Measurements from ENCODE around the gene NIPSNAP3A.
"Not testable (repeated sequence)": the region's sequence is repeated elsewhere in the genome, so short reads cannot be mapped to it uniquely, and the experiment has no call there.

The NIPSNAP3A gene

DNA sequence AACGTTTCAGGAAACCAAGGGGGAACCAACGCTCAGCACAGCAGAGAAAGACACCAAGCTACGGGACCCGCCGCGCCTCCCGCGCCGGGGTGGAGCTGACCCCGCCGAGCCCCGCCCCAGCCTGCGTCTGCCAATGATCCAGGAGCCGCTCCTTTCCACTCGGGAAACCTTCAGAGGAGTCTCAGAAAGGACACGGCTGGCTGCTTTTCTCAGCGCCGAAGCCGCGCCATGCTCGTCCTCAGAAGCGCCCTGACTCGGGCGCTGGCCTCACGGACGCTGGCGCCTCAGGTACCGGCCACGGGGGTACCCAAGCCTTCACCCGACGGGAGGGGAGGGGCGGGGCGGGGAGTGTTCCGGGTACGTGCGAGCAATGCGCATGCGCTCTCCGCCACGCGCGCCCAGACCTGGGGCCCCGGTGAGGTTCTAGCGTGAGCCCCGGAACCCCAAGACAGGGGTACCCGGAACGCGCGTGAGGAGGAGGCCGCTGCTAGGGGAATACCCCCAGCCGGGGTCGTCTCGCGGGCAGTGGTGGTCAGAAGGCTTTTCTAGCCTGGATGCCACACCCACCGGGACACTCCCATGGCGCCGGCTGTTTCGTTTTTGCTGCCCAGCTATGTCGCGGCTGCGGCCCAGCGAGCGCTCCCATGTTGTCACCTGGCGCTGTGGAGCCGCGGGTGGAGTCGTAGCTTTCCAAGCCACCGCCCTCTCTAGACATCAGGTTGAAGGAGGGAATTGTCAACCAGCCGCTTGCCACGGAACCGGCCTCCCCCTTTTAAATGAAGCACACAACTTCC is at the start of gene NIPSNAP3A:
TSS of gene NIPSNAP3A (plus strand) at position 119 of the 794 bp plus-strand sequence. CDS start at position 229, 110 bp downstream.
- peak; percentile 94 for DNase-seq

DNA sequence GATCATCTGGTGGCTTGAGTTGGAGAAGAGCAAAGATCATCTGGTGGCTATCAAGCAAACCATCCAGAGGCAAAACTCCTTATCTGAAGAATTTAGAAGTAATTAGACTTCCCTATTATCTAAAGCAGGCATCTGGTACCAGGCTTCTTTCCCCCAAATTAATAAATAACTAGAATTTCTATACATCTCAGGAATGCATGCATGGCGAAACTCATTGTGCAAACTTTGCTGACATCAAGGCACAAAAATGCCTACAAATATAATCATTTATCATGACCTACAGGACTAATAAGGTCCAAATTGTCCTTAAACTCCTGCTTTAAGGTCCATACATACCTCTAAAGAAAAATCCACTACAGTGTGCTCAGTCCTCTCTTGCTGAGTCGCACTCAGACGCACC is 47.2 kb upstream of the NIPSNAP3A start:
- no peak for DNase-seq

DNA sequence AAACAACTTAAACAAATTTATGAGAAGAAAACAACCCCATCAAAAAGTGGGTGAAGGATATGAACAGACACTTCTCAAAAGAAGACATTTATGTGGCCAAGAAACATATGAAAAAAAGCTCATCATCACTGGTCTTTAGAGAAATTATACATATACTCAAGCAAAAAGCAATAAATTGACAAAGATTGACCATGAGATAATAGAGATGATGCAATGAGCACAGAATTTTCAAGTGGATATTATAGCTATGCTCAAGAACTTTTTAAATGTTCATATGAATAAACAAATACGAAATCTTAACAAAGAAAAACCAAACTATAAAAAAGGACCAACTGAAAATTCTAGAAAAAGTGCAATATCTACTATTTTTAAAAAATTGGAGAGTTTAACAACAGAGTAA is 38.7 kb upstream of the NIPSNAP3A start:
- DNase-seq: not testable (repeated sequence)

DNA sequence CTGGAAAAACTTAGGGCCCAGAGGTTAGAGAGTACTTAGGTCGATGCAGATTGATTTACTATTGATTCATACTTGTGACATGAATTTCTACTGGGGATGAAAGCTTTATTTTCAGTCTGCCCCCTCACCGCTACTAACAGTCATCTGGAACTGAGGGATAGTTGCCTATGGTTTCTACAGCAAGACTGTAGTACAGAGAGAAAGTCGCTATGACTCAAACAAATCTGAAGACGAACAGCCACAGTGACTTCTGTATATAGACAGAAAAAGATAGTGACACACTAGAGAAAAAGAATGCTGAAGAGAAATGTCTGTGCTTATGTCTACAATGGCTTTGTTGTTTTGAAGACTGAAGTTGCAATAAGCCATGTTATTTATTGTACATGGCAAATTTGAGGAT is 35.9 kb upstream of the NIPSNAP3A start:
- no peak for DNase-seq

DNA sequence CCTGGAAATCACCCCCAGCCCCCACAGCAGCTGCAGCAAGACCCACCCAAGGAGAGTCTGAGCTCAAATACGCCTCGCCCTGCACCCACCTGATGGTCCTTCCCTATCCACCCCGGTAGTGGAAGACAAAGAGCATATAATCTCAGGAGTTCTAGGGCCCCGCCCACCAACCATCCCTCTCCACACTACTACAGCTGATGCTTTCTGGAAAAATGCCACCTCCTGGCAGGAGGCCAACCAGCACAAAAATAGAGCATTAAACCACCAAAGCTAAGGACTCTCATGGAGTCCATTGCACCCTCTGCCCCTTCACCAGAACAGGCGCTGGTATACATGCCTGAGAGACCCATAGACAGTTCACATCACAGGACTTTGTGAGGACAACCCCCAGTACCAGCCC is 22.5 kb upstream of the NIPSNAP3A start:
- no peak for DNase-seq

DNA sequence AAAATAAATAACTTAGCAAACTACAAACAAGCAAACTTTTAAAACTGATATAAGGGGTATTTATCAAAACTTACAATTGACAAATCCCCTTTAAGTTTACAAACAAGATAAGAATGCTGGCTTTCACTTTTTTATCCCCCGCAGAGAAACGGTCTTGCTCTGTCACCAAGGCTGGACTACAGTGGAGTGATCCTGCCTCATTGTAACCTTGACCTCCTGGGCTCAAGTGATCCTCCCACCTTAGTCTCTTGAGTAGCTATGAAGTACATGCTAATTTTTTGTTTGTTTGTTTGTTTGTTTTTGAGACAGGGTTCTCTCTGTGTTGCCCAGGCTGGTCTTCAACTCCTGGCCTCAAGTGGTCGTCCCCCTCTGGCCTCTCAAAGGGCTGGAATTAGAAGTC is 9.0 kb upstream of the NIPSNAP3A start:
- no peak for DNase-seq

DNA sequence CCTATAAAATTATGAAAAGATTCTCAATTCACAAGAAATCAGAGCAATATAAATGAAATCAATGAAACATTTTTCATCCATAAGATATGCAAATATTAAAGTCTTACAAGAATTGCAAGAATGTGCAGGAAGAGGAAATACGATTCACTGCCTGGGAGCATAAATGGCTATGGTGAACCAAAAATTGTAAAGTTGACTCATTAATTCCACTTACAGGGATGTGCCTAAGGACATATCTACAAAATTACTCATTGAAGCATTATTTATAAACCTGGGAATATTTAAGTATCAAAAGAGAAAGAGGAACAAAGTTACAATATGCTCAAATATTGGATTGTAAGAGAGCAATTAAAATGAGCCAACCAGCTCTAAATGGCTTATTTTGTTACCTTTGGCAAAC is 6.9 kb upstream of the NIPSNAP3A start:
- DNase-seq: no peak

DNA sequence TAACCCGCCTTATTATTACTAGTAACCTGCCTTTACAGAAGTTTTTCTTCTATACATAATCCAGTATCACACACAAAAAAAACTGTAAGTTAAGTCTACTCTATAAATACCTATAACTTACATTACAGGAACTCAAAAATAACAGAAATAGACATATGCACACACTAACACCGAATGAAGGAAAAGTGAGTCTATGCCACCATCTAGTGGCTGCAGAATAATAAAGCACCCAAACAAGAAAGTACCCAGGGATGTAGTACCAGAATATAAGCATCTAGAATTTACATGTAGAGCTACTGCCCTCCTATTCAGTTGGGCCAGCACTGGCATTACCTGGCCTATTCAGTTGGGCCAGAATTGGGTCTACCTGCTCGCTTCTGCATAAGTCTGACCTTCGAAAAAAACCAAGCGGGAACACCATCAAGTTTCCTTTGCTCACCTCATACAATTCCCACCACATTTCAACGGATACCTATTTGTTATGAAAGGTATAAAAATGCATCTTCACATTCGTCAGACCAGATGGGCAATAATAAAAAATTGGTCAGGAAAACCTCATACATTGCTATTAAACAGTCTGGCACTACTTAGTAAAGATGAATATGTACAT is 4.0 kb upstream of the NIPSNAP3A start:
- peak; percentile 49 for DNase-seq

DNA sequence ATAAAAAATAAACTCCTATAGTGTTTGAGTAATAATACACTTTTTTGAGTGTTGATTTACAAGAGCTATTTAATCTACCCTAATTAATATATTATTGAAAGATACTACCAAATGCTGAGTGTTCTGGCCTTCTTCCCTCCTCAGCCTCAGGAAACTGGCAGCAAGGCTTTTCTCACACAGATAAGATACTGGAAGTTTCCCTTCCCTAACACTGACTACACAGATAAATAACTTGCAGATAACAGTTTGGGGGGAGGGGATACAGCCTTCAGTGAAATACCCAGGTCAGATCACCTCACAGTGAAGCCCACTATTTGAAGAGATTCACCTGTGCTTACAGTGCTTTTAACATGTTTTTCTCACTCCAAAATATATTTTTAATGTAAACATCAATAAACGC is 1.6 kb upstream of the NIPSNAP3A start:
- DNase-seq: no peak

DNA sequence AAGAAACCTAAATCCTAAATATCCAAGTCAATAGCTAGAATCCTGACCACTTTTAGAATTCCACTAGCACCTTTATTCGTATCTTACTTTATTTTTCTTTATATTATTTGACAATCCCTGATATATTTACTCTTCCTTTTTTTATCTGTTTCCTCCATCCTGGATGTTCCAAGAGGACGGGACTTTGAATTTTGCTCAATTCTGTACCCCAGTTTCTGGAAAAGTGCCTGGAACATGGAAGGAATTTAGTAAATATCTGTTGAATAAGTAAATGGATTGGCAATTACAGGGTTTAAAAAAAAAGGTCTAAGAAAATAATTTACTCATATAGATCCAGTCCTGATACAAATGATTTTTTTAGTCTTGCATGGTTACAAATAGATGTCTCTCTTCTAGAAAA is 1.2 kb upstream of the NIPSNAP3A start:
- no peak for DNase-seq

DNA sequence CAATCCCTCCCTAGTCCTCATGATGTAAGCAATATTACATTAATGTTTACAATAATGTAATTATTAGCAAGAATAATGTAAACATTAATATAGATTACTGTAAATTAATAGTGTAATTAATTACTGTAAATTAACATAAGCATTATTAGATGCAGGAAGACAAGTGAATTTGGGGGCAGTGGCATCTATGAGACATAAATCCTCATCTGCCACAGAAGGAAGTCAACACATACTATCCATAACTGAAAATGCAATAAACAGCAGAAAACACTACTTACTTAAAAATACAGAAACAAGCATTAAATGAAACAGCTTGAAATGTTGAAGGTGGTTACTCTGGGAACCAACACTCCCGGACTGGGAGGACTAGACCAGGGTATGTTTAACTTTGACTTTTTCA is 685 bp upstream of the NIPSNAP3A start:
- DNase-seq: no peak

DNA sequence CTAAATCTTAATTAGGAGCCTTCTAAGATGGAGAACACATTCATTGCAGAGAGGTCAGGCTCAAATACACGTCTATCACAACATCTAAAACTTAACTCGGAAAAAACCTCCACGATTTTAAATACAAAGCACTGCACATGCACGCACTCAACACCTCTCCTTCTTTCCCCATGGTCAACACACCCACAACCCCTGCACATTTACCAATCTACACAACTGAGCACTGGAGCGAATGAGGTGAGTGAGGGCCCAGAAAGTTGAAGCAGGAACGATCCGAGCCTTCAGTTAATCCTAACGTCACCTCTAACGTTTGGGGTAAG is 278 bp upstream of the NIPSNAP3A start:
- no peak for DNase-seq

DNA sequence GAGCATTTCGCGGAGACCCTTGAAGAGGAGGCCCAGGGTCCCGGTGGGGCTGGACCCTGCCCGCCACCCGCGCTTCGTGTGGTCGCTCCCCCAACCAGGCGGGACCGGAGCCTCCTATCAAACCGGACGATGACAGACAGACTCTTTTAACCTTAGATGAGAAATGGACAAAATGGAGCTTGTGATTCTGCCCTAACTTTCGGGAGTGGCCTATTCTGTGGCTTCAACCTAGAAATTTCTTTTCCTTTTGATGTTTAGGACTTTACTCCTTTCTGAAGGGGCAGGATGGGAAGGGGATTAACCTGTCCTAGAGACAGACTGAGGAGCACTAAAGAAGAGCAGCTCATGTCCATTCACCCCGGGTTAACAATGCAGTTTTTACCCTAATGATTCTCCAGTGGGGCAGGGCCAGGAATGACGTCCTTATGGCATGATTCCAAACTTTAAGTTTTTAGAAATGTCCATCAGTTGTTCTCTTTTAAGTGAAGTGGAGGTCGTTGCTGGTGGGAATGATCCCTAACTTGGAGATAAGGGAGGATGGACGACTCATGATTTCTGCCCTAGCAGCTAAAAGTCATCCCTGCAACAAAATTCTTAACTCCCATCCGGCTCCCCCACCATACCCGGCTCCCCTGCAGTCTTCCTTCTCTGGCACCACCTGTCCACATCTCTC is 1.0 kb downstream of the NIPSNAP3A start:
- peak; percentile 35 for DNase-seq

DNA sequence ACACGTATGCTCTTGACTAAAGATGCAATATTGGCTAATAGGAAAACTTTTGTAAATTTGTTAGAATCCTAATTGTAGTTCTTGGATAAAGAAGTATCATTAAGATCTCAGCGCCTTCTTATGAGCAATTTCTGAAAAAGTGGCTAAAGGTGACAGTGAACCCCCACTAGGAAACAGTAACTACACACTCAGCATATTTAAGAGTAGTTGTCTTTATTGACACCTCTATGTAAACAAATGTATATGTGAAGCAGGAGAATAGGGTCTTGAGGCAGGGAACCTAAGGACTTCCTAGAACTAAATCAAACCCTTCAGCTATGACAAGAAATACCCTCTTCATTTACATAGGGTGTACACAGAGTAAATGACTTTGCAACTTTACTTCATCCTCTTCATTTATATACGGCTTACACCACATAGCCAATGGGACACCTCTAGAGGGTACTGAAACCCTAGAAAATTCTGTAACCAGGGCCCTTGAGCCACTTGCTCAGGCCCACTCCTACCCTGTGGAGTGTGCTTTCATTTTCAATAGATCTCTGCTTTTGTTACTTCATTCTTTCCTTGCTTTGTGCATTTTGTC is 2.8 kb downstream of the NIPSNAP3A start:
- DNase-seq: no peak

DNA sequence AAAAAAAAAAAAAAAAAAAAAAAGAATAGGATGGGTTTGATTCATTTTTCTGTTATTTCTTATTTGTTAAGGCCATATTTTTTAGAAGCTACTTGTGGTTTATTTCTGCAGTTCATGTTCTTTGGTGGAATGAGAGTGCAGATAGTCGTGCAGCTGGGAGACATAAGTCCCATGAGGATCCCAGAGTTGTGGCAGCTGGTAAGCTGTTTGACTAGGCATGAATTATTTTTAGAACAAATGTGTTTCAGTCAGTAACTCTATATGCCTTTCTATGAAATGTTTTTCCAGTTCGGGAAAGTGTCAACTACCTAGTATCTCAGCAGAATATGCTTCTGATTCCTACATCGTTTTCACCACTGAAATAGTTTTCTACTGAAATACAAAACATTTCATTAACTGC is 11.5 kb downstream of the NIPSNAP3A start:
- DNase-seq: no peak

DNA sequence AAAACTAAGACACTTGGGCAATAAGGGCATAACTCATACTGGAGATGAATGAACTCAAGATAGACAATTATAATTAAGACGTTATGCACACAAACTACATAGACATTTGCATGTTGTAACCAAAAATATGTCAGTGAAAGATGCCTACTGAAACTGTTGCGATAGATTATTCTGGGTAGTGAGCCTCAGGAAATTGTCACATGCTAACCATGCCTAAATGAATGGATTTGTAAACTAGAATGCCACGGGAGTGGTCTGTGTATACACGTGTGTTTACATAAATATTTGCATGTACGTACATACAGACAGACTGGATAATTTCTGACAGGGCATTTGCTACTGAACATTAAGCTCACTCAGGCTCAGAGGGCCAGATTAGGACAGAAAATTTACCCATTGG is 17.7 kb downstream of the NIPSNAP3A start:
- no peak for DNase-seq

DNA sequence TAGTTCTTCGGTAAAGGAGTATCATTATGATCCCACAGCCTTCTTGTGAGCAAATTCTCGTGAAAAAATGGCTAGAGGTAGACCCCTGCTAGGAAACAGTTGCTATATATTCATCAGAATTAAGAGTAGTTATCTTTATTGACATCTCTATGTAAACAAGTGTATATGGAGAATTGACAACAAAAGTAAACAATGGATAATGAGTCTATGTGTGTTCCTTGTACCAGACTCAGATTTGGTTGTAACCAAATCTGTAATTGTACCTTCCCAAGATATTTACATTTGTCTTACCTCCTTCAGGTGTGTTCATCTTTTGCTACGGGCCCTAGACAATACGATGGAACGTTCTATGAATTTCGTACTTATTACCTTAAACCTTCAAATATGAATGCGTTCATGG is 18.5 kb downstream of the NIPSNAP3A start:
- no peak for DNase-seq

DNA sequence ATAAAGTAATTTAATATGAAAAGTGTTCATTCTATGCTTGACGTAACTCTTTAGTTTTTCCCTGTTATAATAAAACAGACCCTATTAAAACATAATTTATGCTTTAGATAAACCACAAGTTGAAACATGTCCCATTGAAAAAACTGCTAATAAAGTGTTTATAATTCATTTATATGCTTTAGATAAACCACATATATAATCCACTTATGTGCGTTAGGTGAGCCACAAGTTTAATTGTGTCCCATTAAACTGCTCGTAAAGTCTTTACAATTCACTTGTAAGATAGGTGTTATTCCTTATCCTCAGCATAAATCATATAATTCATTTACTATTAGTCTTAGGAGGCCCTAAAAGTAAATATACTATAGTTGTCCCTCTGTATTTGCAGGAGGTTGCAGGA is 20.0 kb downstream of the NIPSNAP3A start:
- no peak for DNase-seq

DNA sequence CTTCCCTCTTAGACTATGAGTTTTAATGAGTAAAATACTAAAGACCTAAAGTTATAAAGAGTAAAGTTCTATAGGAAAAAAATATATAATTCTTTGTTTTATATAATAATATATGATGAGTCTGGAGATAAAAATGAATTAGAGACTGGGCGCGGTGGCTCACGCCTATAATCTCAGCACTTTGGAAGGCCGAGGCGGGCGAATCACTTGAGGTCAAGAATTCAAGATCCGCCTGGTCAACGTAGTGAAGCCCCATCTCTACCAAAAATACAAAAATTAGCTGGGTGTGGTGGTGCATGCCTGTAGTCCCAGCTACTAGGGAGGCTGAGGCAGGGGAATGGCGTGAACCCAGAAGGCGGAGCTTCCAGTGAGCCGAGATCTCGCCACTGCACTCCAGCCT is 21.5 kb downstream of the NIPSNAP3A start:
- not testable (repeated sequence) for DNase-seq

DNA sequence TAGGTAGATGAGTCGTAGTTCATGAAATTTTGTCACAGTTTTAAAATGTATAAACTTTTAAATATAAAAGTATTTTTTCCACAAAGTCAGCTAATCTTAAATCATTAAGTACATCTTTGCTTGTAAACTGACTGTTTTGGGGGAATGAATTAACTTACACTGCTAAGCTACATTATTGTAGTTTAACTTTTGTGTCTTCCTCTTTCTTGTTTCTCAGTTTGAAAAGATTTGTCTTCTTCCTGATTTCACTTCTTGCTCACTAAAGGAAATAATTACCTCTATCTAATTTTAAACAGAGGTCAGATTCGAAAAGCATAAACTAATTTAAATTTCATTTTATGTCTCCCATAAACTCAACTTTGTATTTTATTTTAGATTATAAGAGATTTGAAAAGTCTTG is 22.2 kb downstream of the NIPSNAP3A start:
- no peak for DNase-seq

DNA sequence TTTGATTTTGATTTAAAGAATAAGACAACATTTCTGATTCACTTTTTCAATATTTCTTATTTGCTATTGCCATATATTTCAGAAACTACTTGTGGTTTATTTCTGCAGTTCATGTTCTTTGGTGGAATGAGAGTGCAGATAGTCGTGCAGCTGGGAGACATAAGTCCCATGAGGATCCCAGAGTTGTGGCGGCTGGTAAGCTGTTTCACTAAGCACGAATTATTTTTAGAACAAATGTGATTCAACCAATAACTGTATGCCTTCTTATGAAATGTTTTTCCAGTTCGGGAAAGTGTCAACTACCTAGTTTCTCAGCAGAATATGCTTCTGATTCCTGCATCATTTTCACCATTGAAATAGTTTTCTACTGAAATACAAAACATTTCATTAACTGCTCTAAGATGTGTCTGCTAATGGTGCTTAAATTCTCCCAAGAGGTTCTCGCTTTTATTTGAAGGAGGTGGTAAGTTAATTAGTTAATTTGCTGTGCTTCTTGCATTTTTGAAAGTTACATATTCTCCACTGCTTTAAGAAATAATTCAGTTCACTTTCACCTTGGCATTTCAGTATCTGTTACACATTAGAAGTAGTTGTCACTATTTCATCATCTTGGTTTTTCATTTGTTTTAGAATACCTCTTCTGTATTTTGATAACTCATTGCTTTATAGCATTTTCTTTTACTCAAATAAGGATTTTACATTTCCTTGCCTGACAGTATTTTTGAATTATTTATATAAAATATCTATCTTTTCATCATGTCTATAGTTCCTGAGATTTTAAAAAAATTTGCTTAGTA is 25.4 kb downstream of the NIPSNAP3A start:
- no peak for DNase-seq

DNA sequence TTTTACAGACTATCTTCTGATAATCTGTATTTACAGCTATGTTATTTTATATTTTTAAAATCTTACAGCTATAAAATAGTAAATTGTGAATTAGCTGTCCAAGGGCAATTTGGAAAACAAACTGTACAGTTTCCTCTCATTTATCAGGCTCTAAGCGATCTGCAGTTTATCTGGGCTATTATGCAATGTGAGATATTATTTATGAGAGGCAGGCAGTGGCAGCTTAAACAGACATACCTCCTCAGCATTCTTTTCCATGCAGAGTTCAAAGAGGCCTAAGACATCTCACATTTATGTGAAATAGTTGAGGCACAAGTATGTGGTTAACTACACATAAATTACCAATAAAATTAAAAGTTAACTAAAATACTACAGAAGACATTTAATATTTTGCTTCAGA is 26.6 kb downstream of the NIPSNAP3A start:
- no peak for DNase-seq

Measured in right hindlimb (tissue), 1 donor.